HCT116 (cell line): ENCODE data around the gene SLC9C2. TPM values are rescaled to one million over a fixed set of nuclear protein-coding genes. Genes with fewer than 3 reads are reported as not detected.

Source experiments
- ATAC-seq: fragments of 200-7000 bp; cut with Tn5 transposase; 2 replicates; pipeline ENCODE4 v1.9.1; 2020; ENCODE audit warnings: mild to moderate bottlenecking, moderate library complexity
- BruUV-seq: library from RNA; stranded (reverse); fragments of 400-500 nt; replicated peaks from 2 replicates; lab custom pipeline; 2021; lab: Mats Ljungman, UMichigan
- CTCF ChIA-PET: fragments of 300-600 bp; sonication (Branson Sonifier 250); formaldehyde crosslinking; loops from one replicate; lab custom pipeline; 2021; ENCODE audit warnings: antibody characterized with exemption; lab: Charles Lee
- POLR2A ChIA-PET: fragments of 300-600, 350-600 bp; sonication (Branson Sonifier 250); formaldehyde crosslinking; loops from one replicate; lab custom pipeline; 2021; ENCODE audit warnings: antibody characterized with exemption; lab: Charles Lee
- RAD21 ChIA-PET, 2 experiments: fragments of 300-600 bp; sonication (Branson Sonifier 250); formaldehyde crosslinking; loops; one replicate each; lab custom pipeline; 2023; ENCODE audit warnings: low total read pairs in 2 of 2; ENCODE audit not compliant: uncharacterized antibody in 2 of 2, unreplicated experiment in 2 of 2, low non-redundant PET in 1 of 2; lab: Charles Lee
- DNase-seq: peaks from one replicate; pipeline ENCODE4 v3.0.0-alpha.2; 2010; ENCODE audit warnings: low read depth, low spot score
- H2AFZ ChIP-seq: fragments of 200-600 bp; shearing (Covaris generic), sonication (generic); 2 replicates; pipeline ENCODE4 v1.6.1; 2017; ENCODE audit warnings: low read depth, mixed run types, mixed read lengths, antibody characterized with exemption, low read length; ENCODE audit not compliant: poor library complexity, severe bottlenecking
- H3K27ac ChIP-seq: 2 replicates; pipeline ENCODE4 v1.5.1; 2012; ENCODE audit warnings: low read depth, low read length
- H3K27me3 ChIP-seq: fragments of 200-600 bp; sonication (generic); 2 replicates; pipeline ENCODE4 v1.6.1; 2016; ENCODE audit warnings: mixed run types, low read length, mixed read lengths; ENCODE audit not compliant: insufficient read depth
- H3K36me3 ChIP-seq, 2 experiments: fragments of 200-500 bp in 1 of 2; fragments of 200-600 bp in 1 of 2; sonication (Bioruptor generic) in 1 of 2; sonication (generic) in 1 of 2; 2 replicates each; pipeline versions ENCODE4 v1.5.1 to v1.6.1; 2014 to 2016; ENCODE audit warnings: low read length in 2 of 2, inconsistent platforms in 1 of 2, mixed read lengths in 1 of 2, mixed run types in 1 of 2; ENCODE audit not compliant: insufficient read depth in 2 of 2, control insufficient read depth in 1 of 2
- H3K4me1 ChIP-seq, 2 experiments: fragments of 200-600 bp in 1 of 2; sonication (generic) in 1 of 2; 2 replicates each; pipeline versions ENCODE4 v1.5.1 to v1.6.1; 2012 to 2017; ENCODE audit warnings: low read length in 2 of 2, inconsistent platforms in 1 of 2, mild to moderate bottlenecking in 1 of 2, mixed read lengths in 1 of 2, mixed run types in 1 of 2, moderate library complexity in 1 of 2; ENCODE audit not compliant: insufficient read depth in 2 of 2, control insufficient read depth in 1 of 2
- H3K4me2 ChIP-seq: fragments of 200-600 bp; sonication (generic); 2 replicates; pipeline ENCODE4 v1.6.1; 2017; ENCODE audit warnings: mixed run types, low read length, mixed read lengths
- H3K4me3 ChIP-seq, 2 experiments: fragments of 200-600 bp in 1 of 2; sonication (generic) in 1 of 2; replicated peaks in 1 of 2; 2 replicates each; pipeline ENCODE4 v1.5.1; 2011 to 2016; ENCODE audit warnings: low read length in 2 of 2, control low read depth in 1 of 2, low read depth in 1 of 2, mild to moderate bottlenecking in 1 of 2, mixed read lengths in 1 of 2, mixed run types in 1 of 2
- H3K79me2 ChIP-seq: fragments of 200-600 bp; sonication (generic); 2 replicates; pipeline ENCODE4 v1.6.1; 2017; ENCODE audit warnings: mild to moderate bottlenecking, mixed run types, low read length, moderate library complexity, mixed read lengths; ENCODE audit not compliant: insufficient read depth
- H3K9ac ChIP-seq: fragments of 200-600 bp; sonication (generic); 2 replicates; pipeline ENCODE4 v1.6.1; 2016; ENCODE audit warnings: low read length, mixed read lengths
- H3K9me2 ChIP-seq: fragments of 200-600 bp; sonication (generic), shearing (Covaris generic); 2 replicates; pipeline ENCODE4 v1.6.1; 2017; ENCODE audit warnings: mixed run types, mild to moderate bottlenecking, moderate library complexity; ENCODE audit not compliant: insufficient read depth
- H3K9me3 ChIP-seq, 2 experiments: fragments of 200-500 bp in 1 of 2; fragments of 200-600 bp in 1 of 2; sonication (Bioruptor generic) in 1 of 2; sonication (generic) in 1 of 2; 2 replicates each; pipeline ENCODE4 v1.6.1; 2014 to 2017; ENCODE audit warnings: low read length in 2 of 2, mixed read lengths in 2 of 2, inconsistent platforms in 1 of 2, low read depth in 1 of 2, mild to moderate bottlenecking in 1 of 2, mixed run types in 1 of 2, moderate library complexity in 1 of 2; ENCODE audit not compliant: control insufficient read depth in 1 of 2, insufficient read depth in 1 of 2
- H4K20me1 ChIP-seq: fragments of 200-600 bp; sonication (generic), shearing (Covaris generic); 2 replicates; pipeline ENCODE4 v1.6.1; 2017; ENCODE audit warnings: mixed run types, mild to moderate bottlenecking, moderate library complexity; ENCODE audit not compliant: insufficient read depth
- EGR1 ChIP-seq: IDR thresholded peaks from 2 replicates; pipeline ENCODE4 v1.6.1; 2012; ENCODE audit warnings: low read depth
- ELF1 ChIP-seq: IDR thresholded peaks from 2 replicates; pipeline ENCODE4 v1.6.1; 2012; ENCODE audit warnings: low read depth, borderline replicate concordance
- EZH2phosphoT487 ChIP-seq: fragments of 200-600 bp; IDR thresholded peaks from 2 replicates; pipeline ENCODE4 v1.6.1; 2018; ENCODE audit warnings: antibody characterized with exemption, borderline replicate concordance
- FOSL1 ChIP-seq: IDR thresholded peaks from 2 replicates; pipeline ENCODE4 v1.6.1; 2012; ENCODE audit warnings: low read depth
- POLR2A ChIP-seq: IDR thresholded peaks from 2 replicates; pipeline ENCODE4 v1.7.0; 2011; ENCODE audit warnings: borderline replicate concordance; ENCODE audit not compliant: insufficient read depth, insufficient read length; ENCODE audit errors: extremely low read depth
- RAD21 ChIP-seq: IDR thresholded peaks from 2 replicates; pipeline ENCODE4 v1.6.1; 2012; ENCODE audit warnings: low read depth, mild to moderate bottlenecking
- REST ChIP-seq: IDR thresholded peaks from 2 replicates; pipeline ENCODE4 v1.6.1; 2012; ENCODE audit warnings: low read depth
- SRF ChIP-seq: IDR thresholded peaks from 2 replicates; pipeline ENCODE4 v1.6.1; 2012; ENCODE audit warnings: low read depth
- YY1 ChIP-seq: IDR thresholded peaks from 2 replicates; pipeline ENCODE4 v1.6.1; 2011; ENCODE audit warnings: low read length, low read depth, moderate library complexity, mild to moderate bottlenecking; ENCODE audit not compliant: insufficient replicate concordance; ENCODE audit errors: extremely low read depth
- ZFX ChIP-seq: fragments of 450-650 bp; IDR thresholded peaks from 2 replicates; pipeline ENCODE4 v1.6.1; 2017
- ZNF274 ChIP-seq: fragments of 200-500 bp; sonication (Bioruptor generic); IDR thresholded peaks from 2 replicates; pipeline ENCODE4 v1.6.1; 2014; ENCODE audit warnings: mild to moderate bottlenecking, low read depth, low read length, inconsistent platforms
- intact Hi-C: fragments of 100-400 bp; cut with micrococcal nuclease; formaldehyde crosslinking; loops from 2 replicates; pipeline ENCODE4 v1.10.0; 2022
- total RNA-seq: library from RNA; stranded (reverse); gene quantifications from one replicate; pipeline ENCODE4 v1.2.1, GENCODE V29; 2021; ENCODE audit not compliant: unreplicated experiment
- TF ChIP-seq, protein P1 (sequence below): IDR thresholded peaks from 2 replicates; pipeline ENCODE4 v1.6.1; 2012
- TF ChIP-seq, protein P2 (sequence below): IDR thresholded peaks from 2 replicates; pipeline ENCODE4 v1.6.1; 2011; ENCODE audit warnings: mild to moderate bottlenecking, low read length, moderate library complexity; ENCODE audit not compliant: insufficient replicate concordance; ENCODE audit errors: extremely low read depth
- TF ChIP-seq, protein P3 (sequence below), 3 experiments: fragments of 200-600 bp in 1 of 3; sonication (generic) in 1 of 3; IDR thresholded peaks in 2 of 3; conservative IDR thresholded peaks in 1 of 3; 2 replicates each; pipeline ENCODE4 v1.5.1; 2012 to 2017; ENCODE audit warnings: low read depth in 2 of 3, low read length in 2 of 3, antibody characterized with exemption in 1 of 3, borderline replicate concordance in 1 of 3, control low read depth in 1 of 3, mild to moderate bottlenecking in 1 of 3, mixed read lengths in 1 of 3, mixed run types in 1 of 3, moderate library complexity in 1 of 3; ENCODE audit not compliant: insufficient read depth in 1 of 3

The SLC9C2 gene
- total RNA-seq, 1 experiment from 2014 or later, result not detected

DNA sequence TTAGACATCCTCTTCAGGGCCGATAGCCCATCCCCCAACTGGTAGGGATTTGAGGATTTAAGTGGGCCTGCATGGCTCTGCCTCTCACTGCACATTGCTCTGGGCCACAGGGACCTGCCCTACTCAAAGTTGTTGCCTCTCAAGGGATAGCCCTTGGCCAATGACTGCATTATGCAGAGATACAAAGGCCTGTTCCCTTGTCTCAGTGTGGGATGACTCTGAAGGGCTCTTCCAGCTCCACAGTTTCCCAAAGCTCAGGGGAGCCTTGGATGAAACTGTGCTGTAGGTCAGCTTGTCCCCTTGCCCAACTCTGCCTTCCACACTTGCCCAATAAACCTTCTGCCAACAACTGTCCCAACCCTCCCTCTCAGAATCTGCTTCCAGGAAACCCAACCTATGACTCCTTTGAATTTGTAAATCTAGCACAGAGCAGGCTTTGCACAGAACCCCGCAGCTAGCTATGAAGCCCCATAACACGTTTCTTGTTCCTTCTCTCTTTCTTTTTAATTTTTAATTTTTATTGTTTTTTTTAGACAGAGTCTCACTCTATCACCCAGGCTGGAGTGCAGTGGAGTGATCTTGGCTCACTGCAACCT is 42.5 kb downstream of the SLC9C2 start:
- Histone ChIP-seq H3K4me1 (peaks cover 0 to 7% of the 10 kb centered on the region in 2 experiments; a peak in 1 of 4 replicates), H3K4me3 (no peak overlapping the region), H4K20me1 (no peaks in the 10 kb centered on the region), H3K9me3 (no peaks in the 10 kb centered on the region), H3K79me2 (no peaks in the 10 kb centered on the region), H3K27me3 (no peaks in the 10 kb centered on the region), H3K9me2 (no peaks in the 10 kb centered on the region), H2AFZ (no peak overlapping the region), H3K27ac (no peak overlapping the region), H3K9ac (no peak overlapping the region), H3K4me2 (no peak overlapping the region), H3K36me3 (no peaks in the 10 kb centered on the region)
- TF ChIP-seq EGR1, result no peak
- no peak for TF ChIP-seq YY1
- TF ChIP-seq, protein P1, sequence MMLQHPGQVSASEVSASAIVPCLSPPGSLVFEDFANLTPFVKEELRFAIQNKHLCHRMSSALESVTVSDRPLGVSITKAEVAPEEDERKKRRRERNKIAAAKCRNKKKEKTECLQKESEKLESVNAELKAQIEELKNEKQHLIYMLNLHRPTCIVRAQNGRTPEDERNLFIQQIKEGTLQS, result no peak
- no peak for TF ChIP-seq ZFX
- TF ChIP-seq FOSL1, result no peak
- TF ChIP-seq RAD21, result no peak
- TF ChIP-seq POLR2A, result no peak
- TF ChIP-seq EZH2phosphoT487, result no peak
- no peak for TF ChIP-seq ELF1
- no peak for TF ChIP-seq ZNF274
- TF ChIP-seq, protein P2, sequence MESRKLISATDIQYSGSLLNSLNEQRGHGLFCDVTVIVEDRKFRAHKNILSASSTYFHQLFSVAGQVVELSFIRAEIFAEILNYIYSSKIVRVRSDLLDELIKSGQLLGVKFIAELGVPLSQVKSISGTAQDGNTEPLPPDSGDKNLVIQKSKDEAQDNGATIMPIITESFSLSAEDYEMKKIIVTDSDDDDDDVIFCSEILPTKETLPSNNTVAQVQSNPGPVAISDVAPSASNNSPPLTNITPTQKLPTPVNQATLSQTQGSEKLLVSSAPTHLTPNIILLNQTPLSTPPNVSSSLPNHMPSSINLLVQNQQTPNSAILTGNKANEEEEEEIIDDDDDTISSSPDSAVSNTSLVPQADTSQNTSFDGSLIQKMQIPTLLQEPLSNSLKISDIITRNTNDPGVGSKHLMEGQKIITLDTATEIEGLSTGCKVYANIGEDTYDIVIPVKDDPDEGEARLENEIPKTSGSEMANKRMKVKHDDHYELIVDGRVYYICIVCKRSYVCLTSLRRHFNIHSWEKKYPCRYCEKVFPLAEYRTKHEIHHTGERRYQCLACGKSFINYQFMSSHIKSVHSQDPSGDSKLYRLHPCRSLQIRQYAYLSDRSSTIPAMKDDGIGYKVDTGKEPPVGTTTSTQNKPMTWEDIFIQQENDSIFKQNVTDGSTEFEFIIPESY, result no peak
- TF ChIP-seq, protein P3, sequence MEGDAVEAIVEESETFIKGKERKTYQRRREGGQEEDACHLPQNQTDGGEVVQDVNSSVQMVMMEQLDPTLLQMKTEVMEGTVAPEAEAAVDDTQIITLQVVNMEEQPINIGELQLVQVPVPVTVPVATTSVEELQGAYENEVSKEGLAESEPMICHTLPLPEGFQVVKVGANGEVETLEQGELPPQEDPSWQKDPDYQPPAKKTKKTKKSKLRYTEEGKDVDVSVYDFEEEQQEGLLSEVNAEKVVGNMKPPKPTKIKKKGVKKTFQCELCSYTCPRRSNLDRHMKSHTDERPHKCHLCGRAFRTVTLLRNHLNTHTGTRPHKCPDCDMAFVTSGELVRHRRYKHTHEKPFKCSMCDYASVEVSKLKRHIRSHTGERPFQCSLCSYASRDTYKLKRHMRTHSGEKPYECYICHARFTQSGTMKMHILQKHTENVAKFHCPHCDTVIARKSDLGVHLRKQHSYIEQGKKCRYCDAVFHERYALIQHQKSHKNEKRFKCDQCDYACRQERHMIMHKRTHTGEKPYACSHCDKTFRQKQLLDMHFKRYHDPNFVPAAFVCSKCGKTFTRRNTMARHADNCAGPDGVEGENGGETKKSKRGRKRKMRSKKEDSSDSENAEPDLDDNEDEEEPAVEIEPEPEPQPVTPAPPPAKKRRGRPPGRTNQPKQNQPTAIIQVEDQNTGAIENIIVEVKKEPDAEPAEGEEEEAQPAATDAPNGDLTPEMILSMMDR (IDR thresholded peaks at IDR 0.05 in 2 of 3, conservative IDR thresholded peaks at IDR 0.05 in 1 of 3; ENCODE audit: borderline replicate concordance in 1 of 3, insufficient read depth in 1 of 3, low read depth in 2 of 3, low read length in 2 of 3), result no peak
- TF ChIP-seq SRF, result no peak
- TF ChIP-seq REST, result no peak
- intact Hi-C loops, result no loop called here
- ChIA-PET CTCF (no interaction called here), POLR2A (no interaction called here), RAD21 (no interaction called here)
- DNase-seq, result no peak
- BruUV-seq, result no TSS peak
- no peak for ATAC-seq
